Tibial artery (tissue), 4 donors: ENCODE measurements around the gene CENPQ.

ENCODE experiments used
- DNase-seq, 2 donors: peaks; one replicate each; pipeline ENCODE4 v3.0.0-alpha.2; 2019
- H3K27ac ChIP-seq, 2 donors: fragments of 200-600 bp; sonication (generic) in 1 of 2; 1 replicate in 1 of 2; 2 replicates in 1 of 2; pipeline ENCODE4 v1.5.1; 2018 to 2019; ENCODE audit warnings: mild to moderate bottlenecking in 1 of 2
- H3K27me3 ChIP-seq, 2 donors: fragments of 200-600 bp; sonication (generic) in 1 of 2; one replicate each; pipeline versions ENCODE4 v1.5.1 to v1.6.0; 2016 to 2019
- H3K36me3 ChIP-seq, 3 donors: fragments of 200-600 bp; sonication (generic) in 2 of 3; one replicate each; pipeline ENCODE4 v1.5.1; 2016 to 2019; ENCODE audit warnings: mild to moderate bottlenecking in 2 of 3
- H3K4me1 ChIP-seq, 4 donors: fragments of 200-600 bp; sonication (generic) in 2 of 4; 1 replicate in 3 of 4; 2 replicates in 1 of 4; pipeline ENCODE4 v1.5.1; 2016 to 2019
- H3K4me3 ChIP-seq, 2 donors: fragments of 200-600 bp; sonication (generic) in 1 of 2; 1 replicate in 1 of 2; 2 replicates in 1 of 2; pipeline ENCODE4 v1.5.1; 2018 to 2019; ENCODE audit warnings: mild to moderate bottlenecking in 2 of 2
- H3K9me3 ChIP-seq, 3 donors: fragments of 200-600 bp; sonication (generic) in 1 of 3; one replicate each; pipeline ENCODE4 v1.5.1; 2016 to 2019
- CTCF ChIP-seq, 2 experiments: fragments of 200-600 bp in 1 of 2; fragments of 450-650 bp in 1 of 2; IDR thresholded peaks; one replicate each; pipeline ENCODE4 v1.5.1; 2017 to 2019; ENCODE audit warnings: antibody characterized with exemption in 2 of 2, mild to moderate bottlenecking in 1 of 2, moderate library complexity in 1 of 2
- intact Hi-C: fragments of 100-400 bp; cut with DNase I; formaldehyde crosslinking; loops from one replicate; pipeline ENCODE4 v1.15.0; 2023; ENCODE audit warnings: low total_unique reads

Gene CENPQ

GRCh38 chr6:49526598-49526997 is 63.4 kb downstream of the CENPQ start:
- no peak for TF ChIP-seq CTCF (IDR thresholded peaks at IDR 0.05)

GRCh38 chr6:49527320-49527719 is 64.2 kb downstream of the CENPQ start:
- Histone ChIP-seq H3K4me3 (no peak overlapping the region), H3K27ac (no peak overlapping the region), H3K36me3 (no peaks in the 10 kb centered on the region), H3K9me3 (no peaks in the 10 kb centered on the region), H3K27me3 (no peaks in the 10 kb centered on the region), H3K4me1 (no peaks in the 10 kb centered on the region)
- DNase-seq = no peak
- intact Hi-C loops = no loop called here
- TF ChIP-seq CTCF (IDR thresholded peaks at IDR 0.05) = no peak

More at GRCh38 chr6:49526598-49526997, 63.4 kb downstream of the CENPQ start:
- Histone ChIP-seq H3K27ac (no peak overlapping the region), H3K4me1 (no peaks in the 10 kb centered on the region), H3K4me3 (no peak overlapping the region), H3K27me3 (no peaks in the 10 kb centered on the region), H3K9me3 (no peaks in the 10 kb centered on the region), H3K36me3 (no peaks in the 10 kb centered on the region)
- no peak for DNase-seq
- intact Hi-C loops = no loop called here

- no peak for DNase-seq
- H3K4me1 ChIP-seq = no peaks in the 10 kb centered on the region
- intact Hi-C loops = no loop called here
- TF ChIP-seq CTCF (IDR thresholded peaks at IDR 0.05) = no peak
- H3K9me3 ChIP-seq = no peaks in the 10 kb centered on the region
- H3K36me3 ChIP-seq = no peaks in the 10 kb centered on the region
- no peak overlapping the region for H3K27ac ChIP-seq
- H3K27me3 ChIP-seq = no peaks in the 10 kb centered on the region
- no peak overlapping the region for H3K4me3 ChIP-seq
Measured at GRCh38 chr6:49528571-49528970, 65.4 kb downstream of the CENPQ start.

GRCh38 chr6:49530141-49530776 is 67.1 kb downstream of the CENPQ start:
- Histone ChIP-seq H3K9me3 (no peaks in the 10 kb centered on the region), H3K27me3 (no peaks in the 10 kb centered on the region), H3K4me1 (no peaks in the 10 kb centered on the region), H3K4me3 (no peak overlapping the region), H3K27ac (no peak overlapping the region), H3K36me3 (no peaks in the 10 kb centered on the region)
- DNase-seq = no peak
- intact Hi-C loops = no loop called here
- no peak for TF ChIP-seq CTCF (IDR thresholded peaks at IDR 0.05)

GRCh38 chr6:49531774-49532569 is 68.8 kb downstream of the CENPQ start:
- H3K4me3 ChIP-seq = no peak overlapping the region
- intact Hi-C loops = no loop called here
- H3K27me3 ChIP-seq = no peaks in the 10 kb centered on the region
- TF ChIP-seq CTCF (IDR thresholded peaks at IDR 0.05) = peak; percentile 45 to 49
- no peaks in the 10 kb centered on the region for H3K4me1 ChIP-seq
- no peak for DNase-seq
- no peaks in the 10 kb centered on the region for H3K9me3 ChIP-seq
- no peaks in the 10 kb centered on the region for H3K36me3 ChIP-seq
- no peak overlapping the region for H3K27ac ChIP-seq
